ENCODE results near the gene CNMD.

DNA sequence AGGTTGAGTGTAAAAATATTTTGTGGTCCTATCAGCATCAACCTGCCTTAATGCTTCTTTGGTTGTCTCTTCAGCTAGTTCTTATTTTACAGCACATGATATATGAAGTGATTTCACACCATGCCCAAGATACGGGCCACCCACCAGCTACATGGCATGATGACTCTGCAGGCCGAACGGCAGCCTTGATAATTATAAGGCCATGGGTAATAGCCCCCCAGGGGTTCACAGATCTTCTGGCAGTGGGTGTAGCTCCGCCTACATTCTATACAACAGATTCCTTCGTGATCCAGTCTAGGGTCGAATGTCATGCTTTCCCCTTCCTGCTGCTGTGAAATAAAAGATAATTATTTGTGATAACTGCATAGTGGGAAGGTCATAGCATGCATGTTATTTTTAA lies 36.1 kb downstream of the CNMD start:
- TF ChIP-seq, protein P1, sequence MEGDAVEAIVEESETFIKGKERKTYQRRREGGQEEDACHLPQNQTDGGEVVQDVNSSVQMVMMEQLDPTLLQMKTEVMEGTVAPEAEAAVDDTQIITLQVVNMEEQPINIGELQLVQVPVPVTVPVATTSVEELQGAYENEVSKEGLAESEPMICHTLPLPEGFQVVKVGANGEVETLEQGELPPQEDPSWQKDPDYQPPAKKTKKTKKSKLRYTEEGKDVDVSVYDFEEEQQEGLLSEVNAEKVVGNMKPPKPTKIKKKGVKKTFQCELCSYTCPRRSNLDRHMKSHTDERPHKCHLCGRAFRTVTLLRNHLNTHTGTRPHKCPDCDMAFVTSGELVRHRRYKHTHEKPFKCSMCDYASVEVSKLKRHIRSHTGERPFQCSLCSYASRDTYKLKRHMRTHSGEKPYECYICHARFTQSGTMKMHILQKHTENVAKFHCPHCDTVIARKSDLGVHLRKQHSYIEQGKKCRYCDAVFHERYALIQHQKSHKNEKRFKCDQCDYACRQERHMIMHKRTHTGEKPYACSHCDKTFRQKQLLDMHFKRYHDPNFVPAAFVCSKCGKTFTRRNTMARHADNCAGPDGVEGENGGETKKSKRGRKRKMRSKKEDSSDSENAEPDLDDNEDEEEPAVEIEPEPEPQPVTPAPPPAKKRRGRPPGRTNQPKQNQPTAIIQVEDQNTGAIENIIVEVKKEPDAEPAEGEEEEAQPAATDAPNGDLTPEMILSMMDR (optimal IDR thresholded peaks at IDR 0.05 in 1 of 3, IDR thresholded peaks at IDR 0.05 in 1 of 3, conservative IDR thresholded peaks at IDR 0.05 in 1 of 3; ENCODE audit: extremely low read depth in 1 of 3, insufficient read depth in 2 of 3, low read length in 3 of 3), result no peak
- no peak for TF ChIP-seq EZH2 (IDR thresholded peaks at IDR 0.05; ENCODE audit: low read length)
